Panc1 (cell line): ENCODE results near the gene WDFY2. TPM values are rescaled to one million over a fixed set of nuclear protein-coding genes. Genes with fewer than 3 reads are reported as not detected.

Experiments used
- ATAC-seq: fragments of 200-7000 bp; cut with Tn5 transposase; 2 replicates; pipeline ENCODE4 v1.9.1; 2020; ENCODE audit warnings: mild to moderate bottlenecking, moderate library complexity
- BruUV-seq: library from RNA; stranded (reverse); fragments of 400-500 nt; replicated peaks from 2 replicates; lab custom pipeline; 2021; lab: Mats Ljungman, UMichigan
- CTCF ChIA-PET: fragments of 300-600 bp; sonication (Branson Sonifier 250); formaldehyde crosslinking; loops from one replicate; lab custom pipeline; 2022; ENCODE audit warnings: antibody characterized with exemption; lab: Charles Lee
- POLR2A ChIA-PET: fragments of 300-600 bp; sonication (Branson Sonifier 250); formaldehyde crosslinking; loops from one replicate; lab custom pipeline; 2022; ENCODE audit warnings: antibody characterized with exemption; lab: Charles Lee
- DNase-seq: peaks from one replicate; pipeline ENCODE4 v3.0.0-alpha.2; 2010; ENCODE audit warnings: low read depth, low spot score
- H3K27ac ChIP-seq: 2 replicates; pipeline ENCODE4 v1.5.1; 2011; ENCODE audit warnings: mild to moderate bottlenecking, low read length, inconsistent platforms
- H3K27me3 ChIP-seq: fragments of 200-500 bp; sonication (Bioruptor generic); 2 replicates; pipeline ENCODE4 v1.6.0; 2014; ENCODE audit warnings: low read length, inconsistent platforms; ENCODE audit not compliant: control insufficient read depth, insufficient read depth
- H3K36me3 ChIP-seq: fragments of 200-500 bp; sonication (Bioruptor generic); 2 replicates; pipeline ENCODE4 v1.5.1; 2014; ENCODE audit warnings: inconsistent platforms, mild to moderate bottlenecking, low read length, moderate library complexity; ENCODE audit not compliant: control insufficient read depth, insufficient read depth
- H3K4me1 ChIP-seq: 2 replicates; pipeline ENCODE4 v1.5.1; 2011; ENCODE audit warnings: inconsistent platforms, mild to moderate bottlenecking, low read length, moderate library complexity; ENCODE audit not compliant: control insufficient read depth, insufficient read depth
- H3K4me3 ChIP-seq, 2 experiments: 2 replicates each; pipeline ENCODE4 v1.5.1; 2011 to 2012; ENCODE audit warnings: low read depth in 2 of 2, low read length in 2 of 2, mild to moderate bottlenecking in 2 of 2, inconsistent platforms in 1 of 2, moderate library complexity in 1 of 2
- H3K9me3 ChIP-seq: fragments of 200-500 bp; sonication (Bioruptor generic); 2 replicates; pipeline ENCODE4 v1.5.1; 2014; ENCODE audit warnings: low read depth, mild to moderate bottlenecking, inconsistent platforms, low read length, moderate library complexity; ENCODE audit not compliant: control insufficient read depth, insufficient read depth
- POLR2AphosphoS5 ChIP-seq: IDR thresholded peaks from 2 replicates; pipeline ENCODE4 v1.6.1; 2012; ENCODE audit warnings: mild to moderate bottlenecking, low read depth, low read length, moderate library complexity
- REST ChIP-seq, 2 experiments: IDR thresholded peaks; 2 replicates each; pipeline ENCODE4 v1.6.1; 2011 to 2012; ENCODE audit warnings: low read depth in 2 of 2, control low read depth in 1 of 2, low read length in 1 of 2, mild to moderate bottlenecking in 1 of 2, moderate library complexity in 1 of 2; ENCODE audit not compliant: insufficient read depth in 1 of 2
- SIN3A ChIP-seq: IDR thresholded peaks from 2 replicates; pipeline ENCODE4 v1.6.1; 2012; ENCODE audit warnings: low read depth, mild to moderate bottlenecking, low read length, moderate library complexity, borderline replicate concordance; ENCODE audit not compliant: insufficient read depth
- TCF7L2 ChIP-seq: IDR thresholded peaks from 2 replicates; pipeline ENCODE4 v1.6.1; 2011; ENCODE audit warnings: mild to moderate bottlenecking, low read depth, low read length, inconsistent platforms
- in situ Hi-C: cut with HindIII; loops from 2 replicates; pipeline ENCODE4 v1.10.0; 2016; ENCODE audit warnings: low sequenced_read_pairs, low pct_unique_long_range_greater_than_20kb
- intact Hi-C: fragments of 100-400 bp; cut with micrococcal nuclease; formaldehyde crosslinking; loops from one replicate; pipeline ENCODE4 v1.10.0; 2022; ENCODE audit not compliant: unreplicated experiment
- total RNA-seq: library from RNA; stranded (reverse); gene quantifications from one replicate; pipeline ENCODE4 v1.2.1, GENCODE V29; 2021; ENCODE audit not compliant: unreplicated experiment
- TF ChIP-seq, protein P1 (sequence below): fragments of 450-650 bp; IDR thresholded peaks from 2 replicates; pipeline ENCODE4 v1.5.1; 2017; ENCODE audit warnings: mild to moderate bottlenecking

The WDFY2 gene
- total RNA-seq, 1 experiment from 2014 or later, result 7.8 TPM

DNA sequence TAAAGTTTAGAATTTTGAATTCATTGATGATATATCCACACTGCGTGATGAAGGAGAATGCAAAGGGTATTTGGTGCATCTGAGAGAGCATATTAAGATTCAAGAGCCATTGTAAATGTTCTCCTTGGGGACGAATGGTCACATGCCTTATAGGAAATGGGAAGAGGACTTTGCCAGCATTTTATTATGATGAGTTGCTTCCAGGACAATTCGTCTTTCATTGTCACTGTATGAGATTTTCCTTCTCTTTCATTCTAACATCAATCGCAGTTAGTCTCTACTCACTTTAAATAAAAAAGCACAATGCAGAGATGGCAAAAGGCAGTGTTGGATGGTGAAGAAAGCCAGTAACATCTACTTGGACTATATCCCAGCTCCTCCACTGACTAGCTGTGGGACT is 21.4 kb downstream of the WDFY2 start:
- ChIA-PET CTCF (no interaction called here), POLR2A (no interaction called here)
- BruUV-seq, result no TSS peak
- ATAC-seq, result no peak
- in situ Hi-C loops, result no loop called here
- Histone ChIP-seq H3K4me3 (no peak overlapping the region), H3K27me3 (no peaks in the 10 kb centered on the region), H3K4me1 (no peaks in the 10 kb centered on the region), H3K9me3 (no peaks in the 10 kb centered on the region), H3K36me3 (no peaks in the 10 kb centered on the region), H3K27ac (no peak overlapping the region)
- TF ChIP-seq REST (IDR thresholded peaks at IDR 0.05; ENCODE audit: insufficient read depth in 1 of 2, low read depth in 2 of 2, low read length in 1 of 2), result no peak
- TF ChIP-seq TCF7L2, result no peak
- TF ChIP-seq, protein P1, sequence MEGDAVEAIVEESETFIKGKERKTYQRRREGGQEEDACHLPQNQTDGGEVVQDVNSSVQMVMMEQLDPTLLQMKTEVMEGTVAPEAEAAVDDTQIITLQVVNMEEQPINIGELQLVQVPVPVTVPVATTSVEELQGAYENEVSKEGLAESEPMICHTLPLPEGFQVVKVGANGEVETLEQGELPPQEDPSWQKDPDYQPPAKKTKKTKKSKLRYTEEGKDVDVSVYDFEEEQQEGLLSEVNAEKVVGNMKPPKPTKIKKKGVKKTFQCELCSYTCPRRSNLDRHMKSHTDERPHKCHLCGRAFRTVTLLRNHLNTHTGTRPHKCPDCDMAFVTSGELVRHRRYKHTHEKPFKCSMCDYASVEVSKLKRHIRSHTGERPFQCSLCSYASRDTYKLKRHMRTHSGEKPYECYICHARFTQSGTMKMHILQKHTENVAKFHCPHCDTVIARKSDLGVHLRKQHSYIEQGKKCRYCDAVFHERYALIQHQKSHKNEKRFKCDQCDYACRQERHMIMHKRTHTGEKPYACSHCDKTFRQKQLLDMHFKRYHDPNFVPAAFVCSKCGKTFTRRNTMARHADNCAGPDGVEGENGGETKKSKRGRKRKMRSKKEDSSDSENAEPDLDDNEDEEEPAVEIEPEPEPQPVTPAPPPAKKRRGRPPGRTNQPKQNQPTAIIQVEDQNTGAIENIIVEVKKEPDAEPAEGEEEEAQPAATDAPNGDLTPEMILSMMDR, result no peak
- no peak for TF ChIP-seq SIN3A
- TF ChIP-seq POLR2AphosphoS5, result no peak
- no peak for DNase-seq
- intact Hi-C loops, result no loop called here

- Histone ChIP-seq H3K27ac (no peak overlapping the region), H3K4me1 (no peaks in the 10 kb centered on the region), H3K4me3 (no peak overlapping the region), H3K36me3 (no peaks in the 10 kb centered on the region), H3K27me3 (no peaks in the 10 kb centered on the region), H3K9me3 (no peaks in the 10 kb centered on the region)
- intact Hi-C loops, result no loop called here
- DNase-seq, result no peak
- BruUV-seq, result no TSS peak
- in situ Hi-C loops, result no loop called here
- POLR2A ChIA-PET, result no interaction called here
- TF ChIP-seq SIN3A, result no peak
- no peak for TF ChIP-seq REST (IDR thresholded peaks at IDR 0.05; ENCODE audit: insufficient read depth in 1 of 2, low read depth in 2 of 2, low read length in 1 of 2)
- no peak for TF ChIP-seq TCF7L2
- TF ChIP-seq, protein P1, result no peak
- no peak for TF ChIP-seq POLR2AphosphoS5
- ATAC-seq, result no peak
- CTCF ChIA-PET, result no interaction called here
Measured at GRCh38 chr13:51607165-51607564, 22.9 kb downstream of the WDFY2 start.
